WTC11 (cell line): ENCODE data around the gene ITPR2. TPM values are rescaled to one million over a fixed set of nuclear protein-coding genes. Genes with fewer than 3 reads are reported as not detected.

Experiments used
- ATAC-seq: fragments of 200-7000 bp; cut with Tn5 transposase; 2 replicates; pipeline ENCODE4 v1.10.0; 2021; ENCODE audit warnings: mild to moderate bottlenecking, moderate library complexity
- CTCF ChIA-PET: fragments of 300-600 bp; sonication (Branson Sonifier 250); formaldehyde crosslinking; loops from one replicate; lab custom pipeline; 2021; ENCODE audit warnings: antibody characterized with exemption; lab: Charles Lee
- POLR2A ChIA-PET: fragments of 350-600 bp; sonication (Branson Sonifier 250); formaldehyde crosslinking; loops from one replicate; lab custom pipeline; 2021; ENCODE audit warnings: antibody characterized with exemption; lab: Charles Lee
- DNase-seq: peaks from one replicate; pipeline ENCODE4 v3.0.0; 2021; ENCODE audit warnings: low spot score
- H3K27ac Mint-ChIP-seq: 2 replicates; pipeline ENCODE4 v1.8.0; 2021; ENCODE audit warnings: mixed read lengths
- H3K27me3 Mint-ChIP-seq: 2 replicates; pipeline ENCODE4 v1.8.0; 2021; ENCODE audit warnings: low read depth, mild to moderate bottlenecking, moderate library complexity, mixed read lengths
- H3K36me3 Mint-ChIP-seq: 2 replicates; pipeline ENCODE4 v1.8.0; 2021; ENCODE audit warnings: mixed read lengths
- H3K4me1 Mint-ChIP-seq: 2 replicates; pipeline ENCODE4 v1.8.0; 2022; ENCODE audit warnings: mixed read lengths
- H3K4me3 Mint-ChIP-seq: 2 replicates; pipeline ENCODE4 v1.8.0; 2021; ENCODE audit warnings: mild to moderate bottlenecking, moderate library complexity, mixed read lengths
- H3K9me3 Mint-ChIP-seq: 2 replicates; pipeline ENCODE4 v1.8.0; 2021; ENCODE audit warnings: mixed read lengths
- FOXK1 ChIP-seq: sonication (generic); formaldehyde crosslinking; IDR thresholded peaks from 2 replicates; pipeline ENCODE4 v1.8.0; 2022; ENCODE audit warnings: mild to moderate bottlenecking, moderate library complexity, missing genetic modification reagents
- GABPB1 ChIP-seq: sonication (generic); formaldehyde crosslinking; IDR thresholded peaks from 2 replicates; pipeline ENCODE4 v1.8.1; 2023; ENCODE audit warnings: mild to moderate bottlenecking, missing genetic modification reagents
- HMGA2 ChIP-seq: fragments of 250-450 bp; sonication (Bioruptor Pico); IDR thresholded peaks from 2 replicates; pipeline ENCODE4 v1.4.0; 2021; ENCODE audit warnings: mild to moderate bottlenecking, moderate library complexity
- NFATC4 ChIP-seq: fragments of 250-450 bp; sonication (Bioruptor Pico); IDR thresholded peaks from 2 replicates; pipeline ENCODE4 v1.9.0; 2021; ENCODE audit warnings: mild to moderate bottlenecking
- PRRX2 ChIP-seq: fragments of 250-450 bp; sonication (Bioruptor Pico); IDR thresholded peaks from 2 replicates; pipeline ENCODE4 v1.8.0; 2021; ENCODE audit warnings: mild to moderate bottlenecking
- TCF7 ChIP-seq: sonication (generic); formaldehyde crosslinking; IDR thresholded peaks from 2 replicates; pipeline ENCODE4 v1.8.0; 2022; ENCODE audit warnings: mild to moderate bottlenecking, low read depth, missing genetic modification reagents, moderate library complexity
- TP53 ChIP-seq: sonication (generic); formaldehyde crosslinking; IDR thresholded peaks from 2 replicates; pipeline ENCODE4 v1.8.1; 2023; ENCODE audit warnings: mild to moderate bottlenecking, missing genetic modification reagents
- ZBTB21 ChIP-seq: sonication (generic); formaldehyde crosslinking; IDR thresholded peaks from 2 replicates; pipeline ENCODE4 v1.8.1; 2023; ENCODE audit warnings: mild to moderate bottlenecking, missing genetic modification reagents, borderline replicate concordance
- ZNF423 ChIP-seq: fragments of 250-450 bp; sonication (Bioruptor Pico); IDR thresholded peaks from 2 replicates; pipeline ENCODE4 v2.1.2; 2022; ENCODE audit warnings: mild to moderate bottlenecking, moderate library complexity
- total RNA-seq: library from RNA; stranded (reverse); gene quantifications from 3 replicates; pipeline ENCODE4 v1.2.3, GENCODE V29; 2021
- TF ChIP-seq, protein P1 (sequence below): fragments of 250-450 bp; sonication (Bioruptor Pico); IDR thresholded peaks from 2 replicates; pipeline ENCODE4 v1.9.0; 2021; ENCODE audit warnings: mild to moderate bottlenecking
- TF ChIP-seq, protein P2 (sequence below): fragments of 250-450 bp; sonication (Bioruptor Pico); conservative IDR thresholded peaks from 2 replicates; pipeline ENCODE4 v1.9.0; 2021; ENCODE audit warnings: mild to moderate bottlenecking
- TF ChIP-seq, protein P3 (sequence below): sonication (generic); formaldehyde crosslinking; conservative IDR thresholded peaks from 2 replicates; pipeline ENCODE4 v1.8.1; 2023; ENCODE audit warnings: mild to moderate bottlenecking, low read depth, missing genetic modification reagents, moderate library complexity
- TF ChIP-seq, protein P4 (sequence below): sonication (generic); formaldehyde crosslinking; IDR thresholded peaks from 2 replicates; pipeline ENCODE4 v1.8.0; 2022; ENCODE audit warnings: mild to moderate bottlenecking, missing genetic modification reagents
- TF ChIP-seq, protein P5 (sequence below): sonication (generic); formaldehyde crosslinking; IDR thresholded peaks from 2 replicates; pipeline ENCODE4 v1.8.0; 2022; ENCODE audit warnings: mild to moderate bottlenecking, missing genetic modification reagents
- TF ChIP-seq, protein P6 (sequence below): sonication (generic); formaldehyde crosslinking; IDR thresholded peaks from 2 replicates; pipeline ENCODE4 v1.8.0; 2023; ENCODE audit warnings: missing genetic modification reagents, mild to moderate bottlenecking, borderline replicate concordance
- TF ChIP-seq, protein P7 (sequence below): sonication (generic); formaldehyde crosslinking; IDR thresholded peaks from 2 replicates; pipeline ENCODE4 v1.8.1; 2022; ENCODE audit warnings: mild to moderate bottlenecking, missing genetic modification reagents, moderate library complexity, borderline replicate concordance
- TF ChIP-seq, protein P8 (sequence below): fragments of 250-450 bp; sonication (Bioruptor Pico); IDR thresholded peaks from 2 replicates; pipeline ENCODE4 v1.9.0; 2021; ENCODE audit warnings: moderate library complexity, mild to moderate bottlenecking, inconsistent platforms, borderline replicate concordance
- TF ChIP-seq, protein P9 (sequence below): sonication (generic); formaldehyde crosslinking; IDR thresholded peaks from 2 replicates; pipeline ENCODE4 v1.8.1; 2023; ENCODE audit warnings: mild to moderate bottlenecking, missing genetic modification reagents, moderate library complexity

ITPR2 gene
- total RNA-seq, 1 experiment from 2014 or later: 50.7 TPM

DNA sequence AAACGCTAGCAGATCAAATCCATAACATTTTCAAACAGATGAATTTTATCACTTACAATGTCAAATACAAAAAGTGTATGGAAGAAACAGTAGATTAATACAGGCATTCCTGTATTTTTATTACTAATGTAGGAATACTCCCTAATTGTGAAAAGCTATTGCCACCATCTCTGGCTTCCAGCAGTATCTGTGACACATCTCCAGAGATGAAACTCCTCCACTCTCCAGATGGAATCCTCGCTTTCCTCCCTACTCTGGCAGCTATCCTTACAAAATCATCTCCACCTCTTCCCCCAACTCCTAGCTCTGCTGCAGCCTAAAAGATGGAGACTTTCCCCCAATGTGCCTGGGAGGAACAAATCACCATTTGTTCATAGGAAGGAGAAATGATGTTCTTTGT, 426.2 kb downstream of the ITPR2 start:
- Mint-ChIP-seq H3K27me3 (no peaks in the 10 kb centered on the region), H3K9me3 (no peaks in the 10 kb centered on the region), H3K4me3 (no peak overlapping the region), H3K36me3 (peaks cover 3% of the 10 kb centered on the region; the same call in 1 of the 2 replicates), H3K27ac (0 out of 2 replicates have a peak overlapping the region, but pooled peaks have one; percentile 60), H3K4me1 (no peaks in the 10 kb centered on the region)
- TF ChIP-seq, protein P1, sequence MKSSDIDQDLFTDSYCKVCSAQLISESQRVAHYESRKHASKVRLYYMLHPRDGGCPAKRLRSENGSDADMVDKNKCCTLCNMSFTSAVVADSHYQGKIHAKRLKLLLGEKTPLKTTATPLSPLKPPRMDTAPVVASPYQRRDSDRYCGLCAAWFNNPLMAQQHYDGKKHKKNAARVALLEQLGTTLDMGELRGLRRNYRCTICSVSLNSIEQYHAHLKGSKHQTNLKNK: no peak
- TF ChIP-seq, protein P2, sequence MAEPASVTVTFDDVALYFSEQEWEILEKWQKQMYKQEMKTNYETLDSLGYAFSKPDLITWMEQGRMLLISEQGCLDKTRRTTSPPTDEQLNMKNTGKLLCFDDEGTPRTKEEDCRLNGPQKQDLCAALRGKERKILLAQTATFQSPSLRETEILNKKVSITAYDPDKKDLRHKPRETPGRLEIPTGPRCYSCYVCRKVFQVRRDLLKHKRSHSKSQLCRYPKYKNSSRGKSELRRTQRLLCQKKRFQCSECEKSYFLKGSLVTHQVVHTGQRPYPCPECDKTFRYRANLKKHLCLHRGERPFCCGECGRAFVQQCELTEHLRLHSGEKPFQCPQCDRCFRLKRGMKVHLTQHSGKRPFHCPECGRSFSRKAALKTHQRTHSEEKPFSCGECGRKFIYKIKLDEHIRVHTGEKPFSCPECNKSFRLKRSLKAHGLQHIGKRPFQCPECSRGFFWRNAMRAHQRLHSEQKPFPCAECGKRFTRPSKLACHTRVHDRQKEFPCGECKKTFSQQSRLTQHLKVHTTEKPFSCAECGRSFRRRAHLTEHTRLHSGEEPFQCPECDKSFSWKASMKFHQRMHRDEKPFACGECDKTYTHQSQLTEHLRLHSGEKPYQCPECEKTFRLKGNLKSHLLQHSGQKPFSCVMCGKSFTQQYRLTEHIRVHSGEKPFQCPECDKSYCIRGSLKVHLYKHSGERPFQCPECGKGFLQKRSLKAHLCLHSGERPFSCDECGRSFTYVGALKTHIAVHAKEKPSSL (CRISPR knock-in tag): no peak
- TF ChIP-seq, protein P3, sequence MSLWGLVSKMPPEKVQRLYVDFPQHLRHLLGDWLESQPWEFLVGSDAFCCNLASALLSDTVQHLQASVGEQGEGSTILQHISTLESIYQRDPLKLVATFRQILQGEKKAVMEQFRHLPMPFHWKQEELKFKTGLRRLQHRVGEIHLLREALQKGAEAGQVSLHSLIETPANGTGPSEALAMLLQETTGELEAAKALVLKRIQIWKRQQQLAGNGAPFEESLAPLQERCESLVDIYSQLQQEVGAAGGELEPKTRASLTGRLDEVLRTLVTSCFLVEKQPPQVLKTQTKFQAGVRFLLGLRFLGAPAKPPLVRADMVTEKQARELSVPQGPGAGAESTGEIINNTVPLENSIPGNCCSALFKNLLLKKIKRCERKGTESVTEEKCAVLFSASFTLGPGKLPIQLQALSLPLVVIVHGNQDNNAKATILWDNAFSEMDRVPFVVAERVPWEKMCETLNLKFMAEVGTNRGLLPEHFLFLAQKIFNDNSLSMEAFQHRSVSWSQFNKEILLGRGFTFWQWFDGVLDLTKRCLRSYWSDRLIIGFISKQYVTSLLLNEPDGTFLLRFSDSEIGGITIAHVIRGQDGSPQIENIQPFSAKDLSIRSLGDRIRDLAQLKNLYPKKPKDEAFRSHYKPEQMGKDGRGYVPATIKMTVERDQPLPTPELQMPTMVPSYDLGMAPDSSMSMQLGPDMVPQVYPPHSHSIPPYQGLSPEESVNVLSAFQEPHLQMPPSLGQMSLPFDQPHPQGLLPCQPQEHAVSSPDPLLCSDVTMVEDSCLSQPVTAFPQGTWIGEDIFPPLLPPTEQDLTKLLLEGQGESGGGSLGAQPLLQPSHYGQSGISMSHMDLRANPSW: no peak
- no peak for TF ChIP-seq NFATC4 (CRISPR knock-in tag)
- TF ChIP-seq, protein P4, sequence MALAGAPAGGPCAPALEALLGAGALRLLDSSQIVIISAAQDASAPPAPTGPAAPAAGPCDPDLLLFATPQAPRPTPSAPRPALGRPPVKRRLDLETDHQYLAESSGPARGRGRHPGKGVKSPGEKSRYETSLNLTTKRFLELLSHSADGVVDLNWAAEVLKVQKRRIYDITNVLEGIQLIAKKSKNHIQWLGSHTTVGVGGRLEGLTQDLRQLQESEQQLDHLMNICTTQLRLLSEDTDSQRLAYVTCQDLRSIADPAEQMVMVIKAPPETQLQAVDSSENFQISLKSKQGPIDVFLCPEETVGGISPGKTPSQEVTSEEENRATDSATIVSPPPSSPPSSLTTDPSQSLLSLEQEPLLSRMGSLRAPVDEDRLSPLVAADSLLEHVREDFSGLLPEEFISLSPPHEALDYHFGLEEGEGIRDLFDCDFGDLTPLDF (CRISPR knock-in tag): no peak
- TF ChIP-seq, protein P5, sequence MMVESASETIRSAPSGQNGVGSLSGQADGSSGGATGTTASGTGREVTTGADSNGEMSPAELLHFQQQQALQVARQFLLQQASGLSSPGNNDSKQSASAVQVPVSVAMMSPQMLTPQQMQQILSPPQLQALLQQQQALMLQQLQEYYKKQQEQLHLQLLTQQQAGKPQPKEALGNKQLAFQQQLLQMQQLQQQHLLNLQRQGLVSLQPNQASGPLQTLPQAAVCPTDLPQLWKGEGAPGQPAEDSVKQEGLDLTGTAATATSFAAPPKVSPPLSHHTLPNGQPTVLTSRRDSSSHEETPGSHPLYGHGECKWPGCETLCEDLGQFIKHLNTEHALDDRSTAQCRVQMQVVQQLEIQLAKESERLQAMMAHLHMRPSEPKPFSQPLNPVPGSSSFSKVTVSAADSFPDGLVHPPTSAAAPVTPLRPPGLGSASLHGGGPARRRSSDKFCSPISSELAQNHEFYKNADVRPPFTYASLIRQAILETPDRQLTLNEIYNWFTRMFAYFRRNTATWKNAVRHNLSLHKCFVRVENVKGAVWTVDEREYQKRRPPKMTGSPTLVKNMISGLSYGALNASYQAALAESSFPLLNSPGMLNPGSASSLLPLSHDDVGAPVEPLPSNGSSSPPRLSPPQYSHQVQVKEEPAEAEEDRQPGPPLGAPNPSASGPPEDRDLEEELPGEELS: no peak
- POLR2A ChIA-PET: interaction anchor here (0.7 kb wide), 1 partner anchor 342 kb away, joined by 6 read pairs; no protein-coding TSS in a partner anchor
- ATAC-seq (no peak), DNase-seq (no peak)
- CTCF ChIA-PET: interaction anchor here (0.5 to 1.0 kb wide), 3 partner anchors 15 to 309 kb away, joined by 4 to 5 read pairs (median 4); no protein-coding TSS in a partner anchor

DNA sequence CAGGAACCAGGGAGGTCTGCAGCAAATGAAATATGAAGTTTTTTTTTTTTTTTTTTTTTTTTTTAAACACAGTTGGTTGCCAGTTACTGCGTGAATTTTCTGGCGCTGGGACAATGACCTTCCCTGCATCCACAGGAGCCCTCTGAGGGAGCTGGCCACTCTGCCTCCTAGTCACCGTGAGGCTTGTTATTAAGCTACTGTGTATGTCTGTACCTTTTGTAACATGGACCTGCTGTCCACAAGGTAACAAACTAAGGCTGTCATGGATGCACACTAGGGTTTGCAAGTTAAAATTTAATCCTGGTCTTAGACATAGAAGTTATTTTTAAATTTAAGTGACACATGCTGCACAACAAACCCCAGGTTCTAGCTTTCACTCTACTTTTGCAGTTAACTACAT, 426.6 kb downstream of the ITPR2 start:
- ChIA-PET POLR2A (interaction anchor here (0.7 kb wide), 1 partner anchor 341 kb away, joined by 6 read pairs; no protein-coding TSS in a partner anchor), CTCF (interaction anchor here (0.6 to 1.0 kb wide), 2 partner anchors 15 to 208 kb away, joined by 4 to 5 read pairs; no protein-coding TSS in a partner anchor)
- no peak overlapping the region for H3K27ac Mint-ChIP-seq
- H3K9me3 Mint-ChIP-seq: no peaks in the 10 kb centered on the region
- H3K27me3 Mint-ChIP-seq: no peaks in the 10 kb centered on the region
- no peaks in the 10 kb centered on the region for H3K4me1 Mint-ChIP-seq
- ATAC-seq (no peak), DNase-seq (no peak)
- H3K36me3 Mint-ChIP-seq: peaks cover 3% of the 10 kb centered on the region; the same call in 1 of the 2 replicates
- H3K4me3 Mint-ChIP-seq: no peak overlapping the region
- TF ChIP-seq, protein P6, sequence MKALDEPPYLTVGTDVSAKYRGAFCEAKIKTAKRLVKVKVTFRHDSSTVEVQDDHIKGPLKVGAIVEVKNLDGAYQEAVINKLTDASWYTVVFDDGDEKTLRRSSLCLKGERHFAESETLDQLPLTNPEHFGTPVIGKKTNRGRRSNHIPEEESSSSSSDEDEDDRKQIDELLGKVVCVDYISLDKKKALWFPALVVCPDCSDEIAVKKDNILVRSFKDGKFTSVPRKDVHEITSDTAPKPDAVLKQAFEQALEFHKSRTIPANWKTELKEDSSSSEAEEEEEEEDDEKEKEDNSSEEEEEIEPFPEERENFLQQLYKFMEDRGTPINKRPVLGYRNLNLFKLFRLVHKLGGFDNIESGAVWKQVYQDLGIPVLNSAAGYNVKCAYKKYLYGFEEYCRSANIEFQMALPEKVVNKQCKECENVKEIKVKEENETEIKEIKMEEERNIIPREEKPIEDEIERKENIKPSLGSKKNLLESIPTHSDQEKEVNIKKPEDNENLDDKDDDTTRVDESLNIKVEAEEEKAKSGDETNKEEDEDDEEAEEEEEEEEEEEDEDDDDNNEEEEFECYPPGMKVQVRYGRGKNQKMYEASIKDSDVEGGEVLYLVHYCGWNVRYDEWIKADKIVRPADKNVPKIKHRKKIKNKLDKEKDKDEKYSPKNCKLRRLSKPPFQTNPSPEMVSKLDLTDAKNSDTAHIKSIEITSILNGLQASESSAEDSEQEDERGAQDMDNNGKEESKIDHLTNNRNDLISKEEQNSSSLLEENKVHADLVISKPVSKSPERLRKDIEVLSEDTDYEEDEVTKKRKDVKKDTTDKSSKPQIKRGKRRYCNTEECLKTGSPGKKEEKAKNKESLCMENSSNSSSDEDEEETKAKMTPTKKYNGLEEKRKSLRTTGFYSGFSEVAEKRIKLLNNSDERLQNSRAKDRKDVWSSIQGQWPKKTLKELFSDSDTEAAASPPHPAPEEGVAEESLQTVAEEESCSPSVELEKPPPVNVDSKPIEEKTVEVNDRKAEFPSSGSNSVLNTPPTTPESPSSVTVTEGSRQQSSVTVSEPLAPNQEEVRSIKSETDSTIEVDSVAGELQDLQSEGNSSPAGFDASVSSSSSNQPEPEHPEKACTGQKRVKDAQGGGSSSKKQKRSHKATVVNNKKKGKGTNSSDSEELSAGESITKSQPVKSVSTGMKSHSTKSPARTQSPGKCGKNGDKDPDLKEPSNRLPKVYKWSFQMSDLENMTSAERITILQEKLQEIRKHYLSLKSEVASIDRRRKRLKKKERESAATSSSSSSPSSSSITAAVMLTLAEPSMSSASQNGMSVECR (CRISPR knock-in tag): no peak
- TF ChIP-seq, protein P7, sequence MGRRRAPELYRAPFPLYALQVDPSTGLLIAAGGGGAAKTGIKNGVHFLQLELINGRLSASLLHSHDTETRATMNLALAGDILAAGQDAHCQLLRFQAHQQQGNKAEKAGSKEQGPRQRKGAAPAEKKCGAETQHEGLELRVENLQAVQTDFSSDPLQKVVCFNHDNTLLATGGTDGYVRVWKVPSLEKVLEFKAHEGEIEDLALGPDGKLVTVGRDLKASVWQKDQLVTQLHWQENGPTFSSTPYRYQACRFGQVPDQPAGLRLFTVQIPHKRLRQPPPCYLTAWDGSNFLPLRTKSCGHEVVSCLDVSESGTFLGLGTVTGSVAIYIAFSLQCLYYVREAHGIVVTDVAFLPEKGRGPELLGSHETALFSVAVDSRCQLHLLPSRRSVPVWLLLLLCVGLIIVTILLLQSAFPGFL (CRISPR knock-in tag): no peak
- no peak for TF ChIP-seq ZNF423
- no peak for TF ChIP-seq HMGA2
- no peak for TF ChIP-seq ZBTB21 (CRISPR knock-in tag)
- TF ChIP-seq TCF7 (CRISPR knock-in tag): no peak
- TF ChIP-seq, protein P8, sequence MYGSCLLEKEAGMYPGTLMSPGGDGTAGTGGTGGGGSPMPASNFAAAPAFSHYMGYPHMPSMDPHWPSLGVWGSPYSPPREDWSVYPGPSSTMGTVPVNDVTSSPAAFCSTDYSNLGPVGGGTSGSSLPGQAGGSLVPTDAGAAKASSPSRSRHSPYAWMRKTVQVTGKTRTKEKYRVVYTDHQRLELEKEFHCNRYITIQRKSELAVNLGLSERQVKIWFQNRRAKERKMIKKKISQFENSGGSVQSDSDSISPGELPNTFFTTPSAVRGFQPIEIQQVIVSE (CRISPR knock-in tag): no peak
- no peak for TF ChIP-seq GABPB1 (CRISPR knock-in tag)
- TF ChIP-seq, protein P9, sequence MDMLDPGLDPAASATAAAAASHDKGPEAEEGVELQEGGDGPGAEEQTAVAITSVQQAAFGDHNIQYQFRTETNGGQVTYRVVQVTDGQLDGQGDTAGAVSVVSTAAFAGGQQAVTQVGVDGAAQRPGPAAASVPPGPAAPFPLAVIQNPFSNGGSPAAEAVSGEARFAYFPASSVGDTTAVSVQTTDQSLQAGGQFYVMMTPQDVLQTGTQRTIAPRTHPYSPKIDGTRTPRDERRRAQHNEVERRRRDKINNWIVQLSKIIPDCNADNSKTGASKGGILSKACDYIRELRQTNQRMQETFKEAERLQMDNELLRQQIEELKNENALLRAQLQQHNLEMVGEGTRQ: no peak
- TF ChIP-seq PRRX2 (CRISPR knock-in tag): no peak
- no peak for TF ChIP-seq TP53 (CRISPR knock-in tag)
- TF ChIP-seq FOXK1 (CRISPR knock-in tag): no peak
